ENCODE measurements around the gene LRRC36. TPM values are rescaled to one million over a fixed set of nuclear protein-coding genes. Genes with fewer than 3 reads are reported as not detected.

LRRC36 gene
- total RNA-seq, 6 experiments from 2014 or later, result not detected

DNA sequence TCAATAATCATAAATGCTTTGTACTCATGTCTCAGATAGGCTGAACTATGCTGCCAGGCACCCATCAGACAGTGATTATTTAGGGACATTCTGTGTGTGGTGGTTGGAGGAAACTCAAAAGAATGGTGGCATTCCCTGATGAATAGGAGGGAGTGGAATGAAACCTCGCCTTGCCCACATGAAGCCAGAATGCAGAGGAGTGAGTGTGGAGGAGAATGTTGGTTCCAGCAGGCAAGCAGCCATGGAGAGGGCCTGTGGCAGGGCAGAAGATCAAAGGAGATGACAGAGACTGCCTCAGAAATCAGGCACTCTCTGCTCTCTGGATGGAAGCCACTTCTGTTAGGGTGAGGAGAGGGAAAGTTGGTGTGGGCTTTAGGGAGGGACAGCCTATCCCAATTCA is 22.6 kb upstream of the LRRC36 start:
- DNase-seq, result peak; percentile 36
- no peaks in the 10 kb centered on the region for H3K9me3 Mint-ChIP-seq
- H3K36me3 Mint-ChIP-seq (ENCODE audit: low read depth), result no peaks in the 10 kb centered on the region
- H3K27me3 Mint-ChIP-seq (ENCODE audit: insufficient read depth), result peaks cover 3% of the 10 kb centered on the region; the same call in 1 of the 2 replicates
- TF ChIP-seq, protein P1, sequence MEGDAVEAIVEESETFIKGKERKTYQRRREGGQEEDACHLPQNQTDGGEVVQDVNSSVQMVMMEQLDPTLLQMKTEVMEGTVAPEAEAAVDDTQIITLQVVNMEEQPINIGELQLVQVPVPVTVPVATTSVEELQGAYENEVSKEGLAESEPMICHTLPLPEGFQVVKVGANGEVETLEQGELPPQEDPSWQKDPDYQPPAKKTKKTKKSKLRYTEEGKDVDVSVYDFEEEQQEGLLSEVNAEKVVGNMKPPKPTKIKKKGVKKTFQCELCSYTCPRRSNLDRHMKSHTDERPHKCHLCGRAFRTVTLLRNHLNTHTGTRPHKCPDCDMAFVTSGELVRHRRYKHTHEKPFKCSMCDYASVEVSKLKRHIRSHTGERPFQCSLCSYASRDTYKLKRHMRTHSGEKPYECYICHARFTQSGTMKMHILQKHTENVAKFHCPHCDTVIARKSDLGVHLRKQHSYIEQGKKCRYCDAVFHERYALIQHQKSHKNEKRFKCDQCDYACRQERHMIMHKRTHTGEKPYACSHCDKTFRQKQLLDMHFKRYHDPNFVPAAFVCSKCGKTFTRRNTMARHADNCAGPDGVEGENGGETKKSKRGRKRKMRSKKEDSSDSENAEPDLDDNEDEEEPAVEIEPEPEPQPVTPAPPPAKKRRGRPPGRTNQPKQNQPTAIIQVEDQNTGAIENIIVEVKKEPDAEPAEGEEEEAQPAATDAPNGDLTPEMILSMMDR (IDR thresholded peaks at IDR 0.05), result no peak
- no peak overlapping the region for H3K27ac Mint-ChIP-seq
- H3K4me1 Mint-ChIP-seq (ENCODE audit: low read depth), result peaks cover 18% of the 10 kb centered on the region
- H3K4me3 Mint-ChIP-seq, result no peak overlapping the region

DNA sequence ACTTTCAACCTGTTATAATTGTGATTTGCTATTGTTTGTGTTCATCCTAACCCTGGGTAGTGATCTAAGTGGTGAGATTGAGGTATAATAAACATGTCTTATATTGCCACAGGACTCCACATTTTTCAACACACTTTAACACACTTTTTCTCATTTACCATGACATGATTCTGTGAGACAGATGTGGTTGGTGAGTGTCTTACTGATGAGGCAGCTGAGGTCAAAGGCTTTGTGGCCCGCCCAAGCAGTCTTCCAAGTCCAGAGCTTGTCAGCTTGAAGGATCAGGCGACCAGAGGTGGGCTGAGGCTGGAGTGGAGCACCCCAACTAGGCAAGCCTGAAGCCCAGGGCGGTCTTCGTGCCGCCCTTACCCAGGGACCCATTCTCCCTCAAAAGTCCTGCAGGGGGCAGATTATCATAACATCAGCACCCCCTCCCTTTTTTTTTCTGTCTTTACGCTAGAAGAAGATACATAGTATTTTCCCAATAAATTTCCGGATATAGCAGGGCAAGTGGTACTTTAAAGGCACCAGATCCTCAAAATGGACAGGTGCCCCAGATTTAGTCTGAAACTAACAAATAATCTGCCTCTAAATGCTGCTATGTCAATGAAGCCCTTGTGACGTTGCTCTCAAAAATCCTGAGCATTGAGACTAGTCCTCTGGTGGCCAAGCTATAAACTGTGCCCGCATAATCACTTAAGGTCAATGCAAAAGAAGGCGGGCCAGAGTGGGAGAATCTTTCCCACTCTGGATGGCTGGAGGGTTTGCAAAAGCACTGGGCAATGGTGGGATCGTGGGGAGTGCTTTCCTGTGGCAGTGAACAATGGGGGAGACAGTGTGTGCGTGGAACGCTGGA is 21.2 kb upstream of the LRRC36 start:
- no peak overlapping the region for H3K27ac Mint-ChIP-seq
- no peaks in the 10 kb centered on the region for H3K36me3 Mint-ChIP-seq (ENCODE audit: low read depth)
- peaks cover 4% of the 10 kb centered on the region; the same call in 1 of the 2 replicates for H3K27me3 Mint-ChIP-seq (ENCODE audit: insufficient read depth)
- TF ChIP-seq, protein P1 (IDR thresholded peaks at IDR 0.05), result peak; percentile 31
- DNase-seq, result no peak
- peaks cover 21% of the 10 kb centered on the region for H3K4me1 Mint-ChIP-seq (ENCODE audit: low read depth)
- no peaks in the 10 kb centered on the region for H3K9me3 Mint-ChIP-seq
- no peak overlapping the region for H3K4me3 Mint-ChIP-seq

DNA sequence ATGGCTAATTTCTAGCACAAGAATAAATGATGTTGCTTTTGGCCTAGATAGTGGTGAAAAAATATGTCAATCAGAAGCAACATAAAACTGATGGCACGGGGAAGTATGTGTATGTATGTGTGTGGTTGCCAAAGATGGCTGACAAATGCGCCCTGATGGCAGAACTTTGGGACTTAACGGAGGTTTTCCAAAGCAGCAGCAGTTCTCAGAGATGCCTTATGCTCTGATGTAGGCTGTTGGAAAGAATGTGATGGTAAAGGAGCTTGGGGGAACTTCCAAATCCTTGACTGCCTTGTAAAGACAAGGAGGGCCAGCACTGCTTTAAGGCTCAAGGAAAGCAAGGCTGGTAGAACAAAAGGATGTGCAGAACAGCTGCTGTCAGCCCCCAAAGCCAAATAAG is 16.1 kb upstream of the LRRC36 start:
- Mint-ChIP-seq H3K4me3 (no peak overlapping the region), H3K9me3 (no peaks in the 10 kb centered on the region), H3K27me3 (ENCODE audit: insufficient read depth) (peaks cover 4% of the 10 kb centered on the region), H3K36me3 (ENCODE audit: low read depth) (no peaks in the 10 kb centered on the region), H3K4me1 (ENCODE audit: low read depth) (peaks cover 32% of the 10 kb centered on the region), H3K27ac (peak overlapping the region; percentile 92)
- DNase-seq, result no peak
- TF ChIP-seq, protein P1 (IDR thresholded peaks at IDR 0.05), result no peak

- Mint-ChIP-seq H3K27ac (peak overlapping the region; percentile 92), H3K4me1 (ENCODE audit: low read depth) (peaks cover 29% of the 10 kb centered on the region), H3K9me3 (no peaks in the 10 kb centered on the region), H3K4me3 (peak overlapping the region; percentile 60), H3K36me3 (ENCODE audit: low read depth) (no peaks in the 10 kb centered on the region), H3K27me3 (ENCODE audit: insufficient read depth) (peaks cover 7% of the 10 kb centered on the region)
- TF ChIP-seq, protein P1 (IDR thresholded peaks at IDR 0.05), result no peak
- peak; percentile 100 for DNase-seq
These were observed 14.8 kb upstream of the LRRC36 start for GRCh38 chr16:67311607-67312488.

- H3K4me1 Mint-ChIP-seq (ENCODE audit: low read depth), result peaks cover 29% of the 10 kb centered on the region
- TF ChIP-seq, protein P1 (IDR thresholded peaks at IDR 0.05), result no peak
- H3K27me3 Mint-ChIP-seq (ENCODE audit: insufficient read depth), result peaks cover 7% of the 10 kb centered on the region
- no peaks in the 10 kb centered on the region for H3K9me3 Mint-ChIP-seq
- peak overlapping the region; percentile 92 for H3K27ac Mint-ChIP-seq
- peak; percentile 10 for DNase-seq
- H3K4me3 Mint-ChIP-seq, result peak overlapping the region; percentile 60
- no peaks in the 10 kb centered on the region for H3K36me3 Mint-ChIP-seq (ENCODE audit: low read depth)
These were observed 13.9 kb upstream of the LRRC36 start for GRCh38 chr16:67312719-67313118.
